ENCODE measurements around the gene FAM120A. TPM values are rescaled to one million over a fixed set of nuclear protein-coding genes. Genes with fewer than 3 reads are reported as not detected.

Gene FAM120A
- total and polyA plus RNA-seq, 11 donors, result 37.9 to 123 (median 113) TPM

GRCh38 chr9:93579711-93580516 lies 128.4 kb downstream of the FAM120A start:
- intact Hi-C loops (cut with DNase I), result loop anchor here in 2 of 10 donors (5.0 to 10.0 kb wide), 2 partner anchors 128 to 135 kb away; partner anchors contain the start of genes FAM120A (in 1 of the 2) and FAM120AOS (in 1 of the 2)
- peak; percentile 24 to 47 (median 28) for ATAC-seq
- H3K27ac ChIP-seq, result peak overlapping the region in 9 of 12 donors; percentile 4 to 96 (median 50)

GRCh38 chr9:93580654-93581380 lies 129.3 kb downstream of the FAM120A start:
- WGBS, 4 donors, result 51 to 61% (median 58%) methylated on average over 10 of the region's 10 CpGs
- TF ChIP-seq POLR2A (IDR thresholded peaks at IDR 0.05) (no peak), CTCF (IDR thresholded peaks at IDR 0.05) (no peak)
- peaks cover 0 to 69% (median 50%) of the 10 kb centered on the region in 12 donors for H3K4me1 ChIP-seq
- H3K4me3 ChIP-seq, result no peak overlapping the region
- ATAC-seq (peak in 1 of 4 donors; percentile 13), DNase-seq (no peak)
- H3K9me3 ChIP-seq, result peaks cover 0 to 11% (median 0%) of the 10 kb centered on the region in 12 donors
- no peaks in the 10 kb centered on the region for H3K27me3 ChIP-seq
- H3K36me3 ChIP-seq, result no peaks in the 10 kb centered on the region
- peak overlapping the region in 9 of 12 donors; percentile 19 to 92 (median 50) for H3K27ac ChIP-seq
- intact Hi-C loops (cut with DNase I), result loop anchor here in 1 of 10 donors (5.0 kb wide), 1 partner anchor 129 kb away; the partner anchor contains the start of genes FAM120A and FAM120AOS

More at GRCh38 chr9:93579711-93580516, 128.4 kb downstream of the FAM120A start:
- H3K36me3 ChIP-seq, result no peaks in the 10 kb centered on the region
- TF ChIP-seq POLR2A (IDR thresholded peaks at IDR 0.05) (no peak), CTCF (IDR thresholded peaks at IDR 0.05) (no peak)
- no peak for DNase-seq
- no peaks in the 10 kb centered on the region for H3K27me3 ChIP-seq
- H3K4me3 ChIP-seq, result no peak overlapping the region
- 67 to 84% (median 79%) methylated on average over 18 to 20 of the region's 20 CpGs for WGBS, 4 donors
- H3K4me1 ChIP-seq, result peaks cover 0 to 69% (median 56%) of the 10 kb centered on the region in 12 donors
- H3K9me3 ChIP-seq, result peaks cover 0 to 10% (median 0%) of the 10 kb centered on the region in 12 donors

GRCh38 chr9:93582115-93582514 lies 130.6 kb downstream of the FAM120A start:
- TF ChIP-seq CTCF (IDR thresholded peaks at IDR 0.05) (no peak), POLR2A (IDR thresholded peaks at IDR 0.05) (no peak)
- ATAC-seq, result peak in 3 of 4 donors; percentile 20 to 62 (median 35)
- DNase-seq, result no peak
- peaks cover 0 to 11% (median 0%) of the 10 kb centered on the region in 12 donors for H3K9me3 ChIP-seq
- H3K4me1 ChIP-seq, result peaks cover 0 to 81% (median 61%) of the 10 kb centered on the region in 12 donors
- intact Hi-C loops (cut with DNase I), result loop anchor here in 1 of 10 donors (5.0 kb wide), 1 partner anchor 130 kb away; the partner anchor contains the start of genes FAM120A and FAM120AOS
- WGBS, 4 donors, result 9 to 29% (median 25%) methylated on average over 2 to 5 of the region's 5 CpGs
- no peaks in the 10 kb centered on the region for H3K27me3 ChIP-seq
- no peak overlapping the region for H3K4me3 ChIP-seq
- H3K27ac ChIP-seq, result peak overlapping the region in 6 of 12 donors; percentile 8 to 92 (median 36)
- H3K36me3 ChIP-seq, result no peaks in the 10 kb centered on the region
